ENCODE results near the gene HYI.

Gene HYI

DNA sequence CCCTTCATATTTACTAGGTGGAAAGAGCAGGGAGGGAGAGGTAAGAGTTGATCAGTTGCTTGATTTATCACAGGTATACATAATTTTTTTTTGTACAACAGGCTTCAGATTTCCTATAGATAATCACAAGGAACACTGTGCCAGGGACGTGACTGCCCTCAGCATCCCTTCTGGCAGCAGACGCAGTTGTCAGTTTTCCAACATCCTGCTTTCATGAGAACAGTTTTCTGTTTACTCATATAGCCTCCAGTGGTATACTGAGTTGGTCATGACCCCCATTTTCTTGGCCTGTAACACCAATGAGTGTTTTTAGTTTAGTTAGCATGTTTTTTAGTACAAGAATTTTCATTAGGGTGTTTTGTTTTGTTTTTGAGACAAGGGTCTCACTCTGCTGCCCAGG, 39.1 kb upstream of the HYI start:
- no peak overlapping the region for H3K4ac ChIP-seq (ENCODE audit: low read depth, low read length)
- H3K4me1 ChIP-seq (ENCODE audit: control insufficient read depth, low read depth, low read length): no peaks in the 10 kb centered on the region
- no peak overlapping the region for H3K4me2 ChIP-seq (ENCODE audit: low read length)
- WGBS (ENCODE audit: extremely low coverage, insufficient coverage, low lambda C conversion rate): no CpG with 5 or more reads among the region's 2 CpGs
- no peak overlapping the region for H3K18ac ChIP-seq (ENCODE audit: low read length)
- H3K23ac ChIP-seq (ENCODE audit: low read length): no peak overlapping the region
- H2BK5ac ChIP-seq (ENCODE audit: low read length): no peak overlapping the region
- no peak overlapping the region for H3K9ac ChIP-seq (ENCODE audit: low read length)
- H3K4me3 ChIP-seq (ENCODE audit: low read length): no peak overlapping the region
- no peaks in the 10 kb centered on the region for H3K79me1 ChIP-seq (ENCODE audit: low read length)
- no peak overlapping the region for H2BK120ac ChIP-seq (ENCODE audit: low read depth, low read length)
- H4K5ac ChIP-seq (ENCODE audit: low read length): no peak overlapping the region
- no peaks in the 10 kb centered on the region for H3K36me3 ChIP-seq (ENCODE audit: control insufficient read depth, insufficient read depth, low read length)
- H2BK15ac ChIP-seq (replicated peaks; ENCODE audit: low read depth): no peak overlapping the region
- H4K8ac ChIP-seq (ENCODE audit: low read depth, low read length): no peak overlapping the region
- H2AK5ac ChIP-seq (ENCODE audit: low read length): no peak overlapping the region
- no peaks in the 10 kb centered on the region for H3K27me3 ChIP-seq (ENCODE audit: insufficient read depth, low read length, poor library complexity)
- H3K79me2 ChIP-seq (ENCODE audit: control insufficient read depth, insufficient read depth, low read length): no peaks in the 10 kb centered on the region
- no peak overlapping the region for H3K56ac ChIP-seq (ENCODE audit: low read length)
- no peak overlapping the region for H3K27ac ChIP-seq (ENCODE audit: low read depth, low read length)
- no peak for DNase-seq

DNA sequence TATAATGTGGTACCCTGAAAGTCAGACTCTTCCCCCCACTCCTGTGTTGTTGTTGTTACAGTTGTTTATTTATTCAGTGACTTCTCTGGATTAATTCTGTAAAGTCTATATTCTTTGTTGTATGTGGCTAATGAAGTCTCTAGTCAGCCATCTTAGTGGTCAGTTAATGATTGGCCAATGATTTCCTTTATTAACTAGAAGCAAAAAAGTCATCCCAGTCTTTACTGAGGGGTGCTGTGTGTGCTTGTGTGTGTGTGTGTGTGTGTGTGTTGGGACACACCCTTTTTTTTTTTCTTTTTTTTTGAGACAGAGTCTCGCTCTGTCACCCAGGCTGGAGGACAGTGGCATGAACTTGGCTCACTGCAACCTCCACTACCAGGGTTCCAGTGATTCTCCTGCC, 37.3 kb upstream of the HYI start:
- Histone ChIP-seq H3K36me3 (ENCODE audit: control insufficient read depth, insufficient read depth, low read length) (no peaks in the 10 kb centered on the region), H3K4me3 (ENCODE audit: low read length) (no peak overlapping the region), H2BK15ac (replicated peaks; ENCODE audit: low read depth) (no peak overlapping the region), H2AK5ac (ENCODE audit: low read length) (no peak overlapping the region), H3K18ac (ENCODE audit: low read length) (no peak overlapping the region), H3K9ac (ENCODE audit: low read length) (no peak overlapping the region), H3K4me1 (ENCODE audit: control insufficient read depth, low read depth, low read length) (no peaks in the 10 kb centered on the region), H3K27me3 (ENCODE audit: insufficient read depth, low read length, poor library complexity) (no peaks in the 10 kb centered on the region), H3K56ac (ENCODE audit: low read length) (no peak overlapping the region), H3K27ac (ENCODE audit: low read depth, low read length) (no peak overlapping the region), H3K4ac (ENCODE audit: low read depth, low read length) (no peak overlapping the region), H3K23ac (ENCODE audit: low read length) (no peak overlapping the region), H2BK120ac (ENCODE audit: low read depth, low read length) (no peak overlapping the region), H3K79me2 (ENCODE audit: control insufficient read depth, insufficient read depth, low read length) (no peaks in the 10 kb centered on the region), H4K5ac (ENCODE audit: low read length) (no peak overlapping the region), H2BK5ac (ENCODE audit: low read length) (no peak overlapping the region), H3K4me2 (ENCODE audit: low read length) (no peak overlapping the region), H3K79me1 (ENCODE audit: low read length) (no peaks in the 10 kb centered on the region), H4K8ac (ENCODE audit: low read depth, low read length) (no peak overlapping the region)
- no CpG with 5 or more reads among the region's 1 CpG for WGBS (ENCODE audit: extremely low coverage, insufficient coverage, low lambda C conversion rate)
- no peak for DNase-seq

DNA sequence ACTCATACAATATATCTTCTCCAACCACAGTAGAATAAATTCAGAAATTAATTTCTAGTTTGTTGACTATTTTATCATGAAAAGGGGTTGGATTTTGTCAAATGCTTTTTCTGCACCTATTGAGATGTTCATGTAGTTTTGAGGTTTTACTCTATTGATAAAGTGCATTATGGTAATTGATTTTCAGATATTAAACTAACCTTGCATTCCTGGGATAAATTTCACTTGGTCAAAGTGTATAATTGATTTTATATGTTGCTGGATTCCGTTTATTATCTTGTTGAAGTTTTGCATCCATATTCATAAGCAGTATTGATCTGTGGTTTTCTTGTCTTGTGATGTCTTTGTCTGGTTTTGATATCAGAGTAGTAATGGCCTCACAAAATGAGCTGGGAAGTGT, 34.4 kb upstream of the HYI start:
- H3K27ac ChIP-seq (ENCODE audit: low read depth, low read length): no peak overlapping the region
- H3K56ac ChIP-seq (ENCODE audit: low read length): no peak overlapping the region
- no peaks in the 10 kb centered on the region for H3K79me2 ChIP-seq (ENCODE audit: control insufficient read depth, insufficient read depth, low read length)
- no CpG with 5 or more reads among the region's 1 CpG for WGBS (ENCODE audit: extremely low coverage, insufficient coverage, low lambda C conversion rate)
- H3K4me2 ChIP-seq (ENCODE audit: low read length): no peak overlapping the region
- no peaks in the 10 kb centered on the region for H3K36me3 ChIP-seq (ENCODE audit: control insufficient read depth, insufficient read depth, low read length)
- no peaks in the 10 kb centered on the region for H3K4me1 ChIP-seq (ENCODE audit: control insufficient read depth, low read depth, low read length)
- H3K79me1 ChIP-seq (ENCODE audit: low read length): no peaks in the 10 kb centered on the region
- no peak for DNase-seq
- no peaks in the 10 kb centered on the region for H3K27me3 ChIP-seq (ENCODE audit: insufficient read depth, low read length, poor library complexity)
- H3K4ac ChIP-seq (ENCODE audit: low read depth, low read length): no peak overlapping the region
- no peak overlapping the region for H2BK5ac ChIP-seq (ENCODE audit: low read length)
- no peak overlapping the region for H2BK15ac ChIP-seq (replicated peaks; ENCODE audit: low read depth)
- H3K4me3 ChIP-seq (ENCODE audit: low read length): no peak overlapping the region
- no peak overlapping the region for H3K18ac ChIP-seq (ENCODE audit: low read length)
- H3K9ac ChIP-seq (ENCODE audit: low read length): no peak overlapping the region
- no peak overlapping the region for H4K5ac ChIP-seq (ENCODE audit: low read length)
- no peak overlapping the region for H4K8ac ChIP-seq (ENCODE audit: low read depth, low read length)
- no peak overlapping the region for H2AK5ac ChIP-seq (ENCODE audit: low read length)
- no peak overlapping the region for H3K23ac ChIP-seq (ENCODE audit: low read length)
- no peak overlapping the region for H2BK120ac ChIP-seq (ENCODE audit: low read depth, low read length)

DNA sequence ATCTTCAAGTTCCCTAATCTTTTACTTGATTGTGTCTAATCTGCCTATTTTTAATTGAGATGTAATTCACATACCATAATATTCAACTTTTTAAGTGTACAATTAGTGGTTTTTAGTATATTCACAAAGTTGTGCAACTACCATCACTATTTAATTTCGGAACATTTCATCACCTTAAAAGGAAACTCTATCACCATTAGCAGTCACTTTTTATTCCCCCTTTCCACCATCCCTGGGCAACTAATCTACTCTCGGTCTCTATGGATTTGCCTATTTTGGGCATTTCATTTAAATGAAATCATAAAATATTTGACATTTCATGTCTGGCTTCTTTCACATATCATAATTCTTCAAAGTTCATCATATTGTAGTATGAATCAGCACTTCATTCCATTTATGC, 30.6 kb upstream of the HYI start:
- DNase-seq: no peak
- H3K79me2 ChIP-seq (ENCODE audit: control insufficient read depth, insufficient read depth, low read length): no peaks in the 10 kb centered on the region
- H3K9ac ChIP-seq (ENCODE audit: low read length): no peak overlapping the region
- H3K4me2 ChIP-seq (ENCODE audit: low read length): no peak overlapping the region
- no peaks in the 10 kb centered on the region for H3K36me3 ChIP-seq (ENCODE audit: control insufficient read depth, insufficient read depth, low read length)
- H2BK15ac ChIP-seq (replicated peaks; ENCODE audit: low read depth): no peak overlapping the region
- H3K23ac ChIP-seq (ENCODE audit: low read length): no peak overlapping the region
- H2BK5ac ChIP-seq (ENCODE audit: low read length): no peak overlapping the region
- no peak overlapping the region for H3K4me3 ChIP-seq (ENCODE audit: low read length)
- no peak overlapping the region for H2BK120ac ChIP-seq (ENCODE audit: low read depth, low read length)
- H3K18ac ChIP-seq (ENCODE audit: low read length): no peak overlapping the region
- no peak overlapping the region for H4K8ac ChIP-seq (ENCODE audit: low read depth, low read length)
- no peaks in the 10 kb centered on the region for H3K4me1 ChIP-seq (ENCODE audit: control insufficient read depth, low read depth, low read length)
- no peak overlapping the region for H2AK5ac ChIP-seq (ENCODE audit: low read length)
- H4K5ac ChIP-seq (ENCODE audit: low read length): no peak overlapping the region
- H3K27ac ChIP-seq (ENCODE audit: low read depth, low read length): no peak overlapping the region
- H3K79me1 ChIP-seq (ENCODE audit: low read length): no peaks in the 10 kb centered on the region
- no peak overlapping the region for H3K4ac ChIP-seq (ENCODE audit: low read depth, low read length)
- H3K56ac ChIP-seq (ENCODE audit: low read length): no peak overlapping the region
- WGBS (ENCODE audit: extremely low coverage, insufficient coverage, low lambda C conversion rate): no CpG with 5 or more reads among the region's 2 CpGs
- no peaks in the 10 kb centered on the region for H3K27me3 ChIP-seq (ENCODE audit: insufficient read depth, low read length, poor library complexity)

DNA sequence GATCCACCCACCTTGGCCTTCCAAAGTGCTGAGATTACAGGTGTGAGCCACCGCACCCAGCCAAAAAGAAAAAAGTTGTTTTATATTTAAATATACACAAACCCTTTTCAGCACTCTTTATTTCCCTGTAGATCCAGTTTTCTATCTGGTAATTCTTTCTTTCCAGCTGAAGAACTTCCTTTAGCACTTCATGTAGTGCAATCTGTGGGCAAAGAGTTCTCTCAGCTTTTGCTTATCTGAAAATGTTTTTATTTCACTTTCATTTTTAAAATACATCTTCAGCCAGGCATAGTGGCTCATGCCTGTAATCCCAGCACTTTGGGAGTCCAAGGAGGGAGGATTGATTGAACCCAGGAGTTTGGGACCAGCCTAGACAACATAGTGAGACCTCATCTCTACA, 28.5 kb upstream of the HYI start:
- Histone ChIP-seq H3K79me2 (ENCODE audit: control insufficient read depth, insufficient read depth, low read length) (no peaks in the 10 kb centered on the region), H4K8ac (ENCODE audit: low read depth, low read length) (no peak overlapping the region), H2BK120ac (ENCODE audit: low read depth, low read length) (no peak overlapping the region), H3K23ac (ENCODE audit: low read length) (no peak overlapping the region), H3K56ac (ENCODE audit: low read length) (no peak overlapping the region), H3K18ac (ENCODE audit: low read length) (no peak overlapping the region), H3K9ac (ENCODE audit: low read length) (no peak overlapping the region), H3K27ac (ENCODE audit: low read depth, low read length) (no peak overlapping the region), H2AK5ac (ENCODE audit: low read length) (no peak overlapping the region), H2BK15ac (replicated peaks; ENCODE audit: low read depth) (no peak overlapping the region), H3K4me3 (ENCODE audit: low read length) (no peak overlapping the region), H3K4me2 (ENCODE audit: low read length) (no peak overlapping the region), H2BK5ac (ENCODE audit: low read length) (no peak overlapping the region), H3K4me1 (ENCODE audit: control insufficient read depth, low read depth, low read length) (no peaks in the 10 kb centered on the region), H3K36me3 (ENCODE audit: control insufficient read depth, insufficient read depth, low read length) (no peaks in the 10 kb centered on the region), H3K4ac (ENCODE audit: low read depth, low read length) (no peak overlapping the region), H3K27me3 (ENCODE audit: insufficient read depth, low read length, poor library complexity) (no peaks in the 10 kb centered on the region), H3K79me1 (ENCODE audit: low read length) (no peaks in the 10 kb centered on the region), H4K5ac (ENCODE audit: low read length) (no peak overlapping the region)
- no CpG with 5 or more reads among the region's 1 CpG for WGBS (ENCODE audit: extremely low coverage, insufficient coverage, low lambda C conversion rate)
- no peak for DNase-seq

DNA sequence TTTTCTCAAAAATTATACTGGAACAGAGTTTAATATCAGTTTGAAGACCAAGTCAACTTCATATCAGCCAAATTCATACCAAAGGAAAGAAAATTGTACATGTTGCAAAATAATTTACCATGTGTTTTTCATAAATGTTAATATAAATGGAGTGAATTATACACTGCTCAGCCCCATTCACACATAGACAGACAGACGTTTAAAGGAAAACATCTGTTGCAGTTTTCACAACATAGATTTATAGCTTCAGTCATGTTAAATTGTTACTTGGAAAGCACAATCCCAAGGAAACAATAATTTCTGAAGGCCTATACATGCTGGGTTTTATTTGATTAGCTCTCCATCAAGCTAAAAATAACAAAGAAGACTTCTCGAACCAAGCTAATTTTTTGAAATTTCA, 27.8 kb upstream of the HYI start:
- Histone ChIP-seq H3K56ac (ENCODE audit: low read length) (no peak overlapping the region), H4K8ac (ENCODE audit: low read depth, low read length) (no peak overlapping the region), H3K4me2 (ENCODE audit: low read length) (no peak overlapping the region), H4K5ac (ENCODE audit: low read length) (no peak overlapping the region), H3K4me3 (ENCODE audit: low read length) (no peak overlapping the region), H3K79me2 (ENCODE audit: control insufficient read depth, insufficient read depth, low read length) (no peaks in the 10 kb centered on the region), H3K27me3 (ENCODE audit: insufficient read depth, low read length, poor library complexity) (no peaks in the 10 kb centered on the region), H3K4me1 (ENCODE audit: control insufficient read depth, low read depth, low read length) (no peaks in the 10 kb centered on the region), H3K18ac (ENCODE audit: low read length) (no peak overlapping the region), H2BK120ac (ENCODE audit: low read depth, low read length) (no peak overlapping the region), H3K79me1 (ENCODE audit: low read length) (no peaks in the 10 kb centered on the region), H3K9ac (ENCODE audit: low read length) (no peak overlapping the region), H3K36me3 (ENCODE audit: control insufficient read depth, insufficient read depth, low read length) (no peaks in the 10 kb centered on the region), H2BK15ac (replicated peaks; ENCODE audit: low read depth) (no peak overlapping the region), H3K4ac (ENCODE audit: low read depth, low read length) (no peak overlapping the region), H2AK5ac (ENCODE audit: low read length) (no peak overlapping the region), H3K27ac (ENCODE audit: low read depth, low read length) (no peak overlapping the region), H2BK5ac (ENCODE audit: low read length) (no peak overlapping the region), H3K23ac (ENCODE audit: low read length) (no peak overlapping the region)
- no CpG with 5 or more reads among the region's 2 CpGs for WGBS (ENCODE audit: extremely low coverage, insufficient coverage, low lambda C conversion rate)
- no peak for DNase-seq
